Duodenal mucosa (tissue), 2 donors: ENCODE results near the gene BBOX1.
"Not testable (repeated sequence)": the region's sequence is repeated elsewhere in the genome, so short reads cannot be mapped to it uniquely, and the experiment has no call there.

Experiments
- H3K27ac ChIP-seq: one replicate; pipeline ENCODE4 v1.7.0; 2013; ENCODE audit warnings: low read depth, low read length
- H3K27me3 ChIP-seq, 2 donors: one replicate each; pipeline ENCODE4 v1.7.0; 2013; ENCODE audit warnings: low read length in 2 of 2, control low read depth in 1 of 2; ENCODE audit not compliant: insufficient read depth in 2 of 2, control insufficient read depth in 1 of 2
- H3K36me3 ChIP-seq, 2 donors: one replicate each; pipeline ENCODE4 v1.7.0; 2013; ENCODE audit warnings: low read length in 2 of 2, control low read depth in 1 of 2; ENCODE audit not compliant: insufficient read depth in 2 of 2, control insufficient read depth in 1 of 2
- H3K4me1 ChIP-seq, 2 donors: one replicate each; pipeline ENCODE4 v1.7.0; 2013; ENCODE audit warnings: low read length in 2 of 2, control low read depth in 1 of 2; ENCODE audit not compliant: insufficient read depth in 2 of 2, control insufficient read depth in 1 of 2
- H3K4me3 ChIP-seq, 2 donors: one replicate each; pipeline ENCODE4 v1.7.0; 2013; ENCODE audit warnings: low read length in 2 of 2, low read depth in 1 of 2
- H3K9ac ChIP-seq, 2 donors: one replicate each; pipeline ENCODE4 v1.7.0; 2013; ENCODE audit warnings: low read length in 2 of 2, low read depth in 1 of 2
- H3K9me3 ChIP-seq, 2 donors: one replicate each; pipeline ENCODE4 v1.7.0; 2013; ENCODE audit warnings: low read length in 2 of 2, control low read depth in 1 of 2; ENCODE audit not compliant: control insufficient read depth in 1 of 2

The BBOX1 gene

GRCh38 chr11:27173545-27173944, 132.9 kb downstream of the BBOX1 start:
- no peaks in the 10 kb centered on the region for H3K4me1 ChIP-seq
- H3K27ac ChIP-seq = no peak overlapping the region
- peaks cover 0 to 5% of the 10 kb centered on the region in 2 donors for H3K27me3 ChIP-seq

GRCh38 chr11:27174021-27174420, 133.4 kb downstream of the BBOX1 start:
- Histone ChIP-seq H3K36me3 (no peaks in the 10 kb centered on the region), H3K4me1 (no peaks in the 10 kb centered on the region), H3K4me3 (no peak overlapping the region), H3K27ac (no peak overlapping the region), H3K9ac (no peak overlapping the region), H3K27me3 (peaks cover 0 to 5% of the 10 kb centered on the region in 2 donors), H3K9me3 (no peaks in the 10 kb centered on the region)

More at GRCh38 chr11:27173545-27173944, 132.9 kb downstream of the BBOX1 start:
- Histone ChIP-seq H3K9ac (no peak overlapping the region), H3K4me3 (no peak overlapping the region), H3K36me3 (no peaks in the 10 kb centered on the region), H3K9me3 (no peaks in the 10 kb centered on the region)

- Histone ChIP-seq H3K36me3 (no peaks in the 10 kb centered on the region), H3K4me1 (no peaks in the 10 kb centered on the region), H3K4me3 (no peak overlapping the region), H3K27ac (no peak overlapping the region), H3K9ac (no peak overlapping the region), H3K9me3 (no peaks in the 10 kb centered on the region), H3K27me3 (peaks cover 0 to 5% of the 10 kb centered on the region in 2 donors)
These were observed 134.1 kb downstream of the BBOX1 start for GRCh38 chr11:27174672-27175210.

- not testable (repeated sequence) for H3K4me3 ChIP-seq, H3K4me1 ChIP-seq, H3K36me3 ChIP-seq, H3K9me3 ChIP-seq, H3K27ac ChIP-seq, H3K9ac ChIP-seq, H3K27me3 ChIP-seq
These were observed 134.9 kb downstream of the BBOX1 start for GRCh38 chr11:27175562-27175961.
